Kidney (tissue), 14 donors: ENCODE measurements around the gene ARL15. TPM values are rescaled to one million over a fixed set of nuclear protein-coding genes. Genes with fewer than 3 reads are reported as not detected.

ENCODE experiments used
- DNase-seq, 5 donors: peaks; one replicate each; pipeline ENCODE4 v3.0.0-alpha.2; 2013 to 2020
- FAIRE-seq: peaks from 2 replicates; lab custom pipeline; 2012; peaks lifted over from hg19 to GRCh38; lab: Jason Lieb, UNC
- H3K27ac ChIP-seq, 2 donors: one replicate each; pipeline ENCODE4 v1.7.0; 2013; ENCODE audit warnings: low read depth in 2 of 2, low read length in 2 of 2, inconsistent platforms in 1 of 2
- H3K27me3 ChIP-seq: one replicate; pipeline ENCODE4 v1.7.1; 2013; ENCODE audit warnings: low read length, inconsistent platforms; ENCODE audit not compliant: control insufficient read depth, insufficient read depth
- H3K36me3 ChIP-seq, 3 donors: one replicate each; pipeline versions ENCODE4 v1.7.0 to v1.7.1; 2013; ENCODE audit warnings: low read length in 3 of 3, control low read depth in 1 of 3, inconsistent platforms in 1 of 3; ENCODE audit not compliant: insufficient read depth in 3 of 3, control insufficient read depth in 2 of 3
- H3K4me1 ChIP-seq, 3 donors: one replicate each; pipeline versions ENCODE4 v1.7.0 to v1.7.1; 2013; ENCODE audit warnings: low read length in 3 of 3, inconsistent platforms in 1 of 3, low read depth in 1 of 3; ENCODE audit not compliant: control insufficient read depth in 2 of 3, insufficient read depth in 2 of 3
- H3K4me3 ChIP-seq, 3 donors: one replicate each; pipeline versions ENCODE4 v1.7.0 to v1.8.1; 2013; ENCODE audit warnings: low read length in 3 of 3, control low read depth in 1 of 3, inconsistent platforms in 1 of 3
- H3K9ac ChIP-seq, 3 donors: one replicate each; pipeline versions ENCODE4 v1.7.0 to v1.7.1; 2013; ENCODE audit warnings: low read length in 3 of 3, control low read depth in 1 of 3, inconsistent platforms in 1 of 3
- H3K9me3 ChIP-seq, 3 donors: one replicate each; pipeline versions ENCODE4 v1.7.0 to v1.7.1; 2013; ENCODE audit warnings: low read length in 3 of 3, control low read depth in 1 of 3, inconsistent platforms in 1 of 3; ENCODE audit not compliant: control insufficient read depth in 2 of 3, insufficient read depth in 1 of 3
- CTCF ChIP-seq: IDR thresholded peaks from 3 replicates; pipeline ENCODE4 v1.5.1; 2012; ENCODE audit warnings: mild to moderate bottlenecking, moderate library complexity, borderline replicate concordance; ENCODE audit not compliant: insufficient read depth; ENCODE audit errors: extremely low read depth
- intact Hi-C: fragments of 100-400 bp; cut with DNase I; formaldehyde crosslinking; loops from one replicate; pipeline ENCODE4 v1.11.1; 2022
- polyA plus RNA-seq: library from polyadenylated mRNA; stranded (reverse); fragments of 350-450 nt; fragmentation: Illumina TruSeq; extraction: RNeasy Lipid Tissue Mini Kit (QIAGEN cat#74804); gene quantifications from one replicate; pipeline ENCODE4 v1.2.3, GENCODE V29; 2014; ENCODE audit warnings: low read depth, low replicate concordance; ENCODE audit not compliant: insufficient read depth
- total RNA-seq: library from RNA; stranded (reverse); fragmentation: NEBNext Ultra II Directional; extraction: Animal tissue kit (Norgen Biotek cat#: 25700); gene quantifications from one replicate; pipeline ENCODE4 v1.2.1, GENCODE V29; 2021
- donor health status: control.
- donor health status: control.
- donor health status: control.
- donor health status: control.
- donor health status: control.
- donor health status: DM: yes; HTN: yes; CAD: no.
- donor health status: Normal renal cell carcinoma (clear cell type).

Gene ARL15
- total and polyA plus RNA-seq, 2 donors from 2014 or later, result 21.1 to 36.6 TPM

- no peak for DNase-seq
- Histone ChIP-seq H3K4me1 (no peaks in the 10 kb centered on the region), H3K9me3 (no peaks in the 10 kb centered on the region), H3K4me3 (no peak overlapping the region), H3K27me3 (no peaks in the 10 kb centered on the region), H3K27ac (no peak overlapping the region), H3K36me3 (no peaks in the 10 kb centered on the region), H3K9ac (no peak overlapping the region)
- intact Hi-C loops, result no loop called here
- no peak for TF ChIP-seq CTCF
- FAIRE-seq, result no peak
These were observed 227.1 kb downstream of the ARL15 start for GRCh38 chr5:54083245-54083644.

- Histone ChIP-seq H3K4me1 (no peaks in the 10 kb centered on the region), H3K9me3 (no peaks in the 10 kb centered on the region), H3K9ac (no peak overlapping the region), H3K27ac (no peak overlapping the region), H3K27me3 (no peaks in the 10 kb centered on the region), H3K36me3 (no peaks in the 10 kb centered on the region), H3K4me3 (no peak overlapping the region)
- no peak for FAIRE-seq
- intact Hi-C loops, result no loop called here
- no peak for TF ChIP-seq CTCF
- no peak for DNase-seq
These were observed 229.0 kb downstream of the ARL15 start for GRCh38 chr5:54081415-54081814.

GRCh38 chr5:54080831-54081230, 229.5 kb downstream of the ARL15 start:
- no peak for DNase-seq
- no peaks in the 10 kb centered on the region for H3K27me3 ChIP-seq
- no peaks in the 10 kb centered on the region for H3K9me3 ChIP-seq
- H3K4me3 ChIP-seq, result no peak overlapping the region
- no peak for TF ChIP-seq CTCF
- H3K27ac ChIP-seq, result no peak overlapping the region
- intact Hi-C loops, result no loop called here
- no peaks in the 10 kb centered on the region for H3K4me1 ChIP-seq
- no peak for FAIRE-seq
- no peaks in the 10 kb centered on the region for H3K36me3 ChIP-seq
- H3K9ac ChIP-seq, result no peak overlapping the region

- no peaks in the 10 kb centered on the region for H3K4me1 ChIP-seq
- no peak for TF ChIP-seq CTCF
- no peaks in the 10 kb centered on the region for H3K36me3 ChIP-seq
- H3K9ac ChIP-seq, result no peak overlapping the region
- no peaks in the 10 kb centered on the region for H3K27me3 ChIP-seq
- no peak overlapping the region for H3K4me3 ChIP-seq
- H3K27ac ChIP-seq, result no peak overlapping the region
- H3K9me3 ChIP-seq, result no peaks in the 10 kb centered on the region
- DNase-seq, result no peak
- intact Hi-C loops, result no loop called here
- no peak for FAIRE-seq
These were observed 236.6 kb downstream of the ARL15 start for GRCh38 chr5:54073735-54074134.
